GM19468 (cell line): Measurements from ENCODE around the gene HMCN1.
"Not testable (repeated sequence)": the region's sequence is repeated elsewhere in the genome, so short reads cannot be mapped to it uniquely, and the experiment has no call there.

Experiments used
- ATAC-seq: cut with Tn5 transposase; IDR thresholded peaks from one replicate; pipeline ENCODE4 v1.9.1; 2021; ENCODE audit warnings: mild to moderate bottlenecking, moderate library complexity, moderate number of reproducible peaks; ENCODE audit not compliant: unreplicated experiment; ENCODE audit errors: extremely low read depth

Gene HMCN1

DNA sequence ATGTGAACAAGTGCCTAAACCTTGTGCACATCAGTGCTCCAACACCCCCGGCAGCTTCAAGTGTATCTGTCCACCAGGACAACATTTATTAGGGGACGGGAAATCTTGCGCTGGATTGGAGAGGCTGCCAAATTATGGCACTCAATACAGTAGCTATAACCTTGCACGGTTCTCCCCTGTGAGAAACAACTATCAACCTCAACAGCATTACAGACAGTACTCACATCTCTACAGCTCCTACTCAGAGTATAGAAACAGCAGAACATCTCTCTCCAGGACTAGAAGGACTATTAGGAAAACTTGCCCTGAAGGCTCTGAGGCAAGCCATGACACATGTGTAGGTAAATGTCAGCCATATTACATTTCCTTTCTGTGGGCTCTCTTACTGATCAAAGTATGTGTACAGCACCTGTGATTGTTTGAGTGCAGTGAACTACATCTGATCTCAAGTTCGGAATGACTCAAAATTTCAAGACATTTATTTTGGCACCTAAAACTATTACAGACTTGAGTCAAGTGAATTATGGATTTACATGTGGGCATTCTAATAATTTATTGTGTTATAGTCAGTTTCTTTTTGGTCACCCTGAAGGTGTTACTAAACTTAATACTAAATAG is 444.3 kb downstream of the HMCN1 start:
- ATAC-seq = no peak

DNA sequence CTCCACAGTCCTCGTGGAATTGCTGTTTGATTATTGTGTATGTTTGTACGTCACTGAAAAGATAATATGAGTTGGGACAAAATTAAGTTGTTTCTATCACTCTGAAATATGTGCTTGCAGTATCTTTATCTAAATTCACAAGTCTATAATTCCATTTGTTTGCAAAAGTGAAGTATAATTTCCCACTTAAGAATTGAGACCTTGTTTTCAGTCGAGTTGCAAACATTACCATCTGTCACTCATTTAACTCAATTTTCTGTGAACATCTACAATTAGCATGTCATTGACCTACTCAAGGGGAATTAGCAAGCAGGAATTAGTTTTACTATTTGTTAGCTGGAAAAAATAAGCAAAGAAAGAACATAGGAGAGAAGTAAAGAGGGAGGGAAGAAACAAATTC is 445.0 kb downstream of the HMCN1 start:
- ATAC-seq = no peak

DNA sequence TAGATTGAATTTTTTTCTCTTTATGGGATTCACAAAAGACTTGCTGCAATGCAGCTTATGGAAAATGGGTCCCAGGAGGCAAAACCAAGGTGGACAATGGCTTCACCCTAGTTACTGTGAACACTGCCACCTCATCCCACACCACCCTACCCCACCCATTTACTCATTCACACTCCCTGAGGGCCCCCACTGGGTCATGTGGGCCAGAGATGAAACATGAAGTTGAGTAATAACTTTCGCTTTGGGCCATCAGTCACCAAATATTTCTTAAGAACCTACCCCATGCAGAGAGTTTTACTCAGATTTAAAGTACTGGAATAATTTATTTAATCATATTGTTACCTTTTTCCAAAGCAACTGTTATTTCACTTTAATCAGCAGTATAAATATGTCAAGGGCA is 449.0 kb downstream of the HMCN1 start:
- ATAC-seq = peak; percentile 34

DNA sequence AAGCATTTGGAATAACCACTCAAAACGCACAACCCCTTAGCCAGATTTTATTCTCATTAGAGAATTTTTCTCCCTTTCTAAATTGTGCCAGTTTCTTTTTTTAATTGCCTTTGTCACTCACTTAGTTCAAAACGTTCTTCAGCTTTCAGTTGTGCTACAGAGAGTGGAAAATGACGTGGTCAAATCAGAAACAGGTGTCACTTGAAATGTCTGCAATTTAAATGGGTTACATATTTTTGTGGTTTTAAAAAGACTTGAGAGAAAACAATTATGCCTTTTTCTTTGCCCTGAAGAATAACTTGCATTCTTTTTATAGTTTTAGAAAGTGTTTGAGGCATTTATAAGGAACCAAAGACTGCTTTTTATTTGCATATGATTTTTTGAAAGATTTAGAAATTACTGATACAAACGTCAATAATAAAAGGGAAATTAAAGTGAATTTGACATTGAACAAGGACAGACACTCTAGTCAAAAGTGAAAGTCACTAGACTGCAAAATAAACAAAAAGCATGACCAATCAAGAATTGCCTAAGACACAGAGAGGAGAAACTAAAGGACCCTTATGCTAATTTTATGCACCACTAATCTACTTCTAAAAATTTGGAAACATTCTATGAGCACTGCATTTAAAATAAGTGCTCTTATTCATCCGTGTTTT is 449.9 kb downstream of the HMCN1 start:
- peak; percentile 54 for ATAC-seq

DNA sequence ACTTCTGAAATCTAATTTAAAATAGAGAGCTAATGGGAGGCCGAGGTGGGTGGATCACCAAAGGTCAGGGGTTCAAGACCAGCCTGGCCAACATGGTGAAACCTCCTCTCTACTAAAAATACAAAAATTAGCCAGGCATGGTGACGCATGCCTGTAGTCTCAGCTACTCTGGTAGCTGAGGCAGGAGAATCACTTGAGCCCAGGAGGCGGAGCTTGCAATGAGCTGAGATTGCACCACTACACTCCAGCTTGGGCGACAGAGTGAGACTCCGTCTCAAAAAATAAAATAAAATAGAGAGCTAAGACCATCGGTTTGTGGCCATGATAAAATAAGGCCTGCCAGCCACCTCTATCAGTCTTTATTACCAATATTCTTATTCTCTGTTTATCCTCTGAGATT is 452.1 kb downstream of the HMCN1 start:
- ATAC-seq = not testable (repeated sequence)

DNA sequence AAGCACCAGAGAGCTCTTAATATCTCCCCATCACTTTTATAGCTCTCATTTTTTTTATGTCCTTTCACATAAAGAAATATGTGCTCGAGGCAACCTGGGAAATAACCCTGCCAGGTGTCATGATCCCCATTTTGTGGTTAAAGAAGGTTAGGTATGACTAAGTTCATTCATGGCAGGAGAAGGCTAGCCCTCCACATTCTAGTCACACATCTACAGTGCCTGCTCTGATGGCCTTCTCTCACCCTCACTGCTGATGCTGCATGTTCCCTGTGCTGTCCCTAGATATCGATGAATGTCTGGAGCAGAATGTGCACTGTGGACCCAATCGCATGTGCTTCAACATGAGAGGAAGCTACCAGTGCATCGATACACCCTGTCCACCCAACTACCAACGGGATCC is 453.4 kb downstream of the HMCN1 start:
- ATAC-seq = peak; percentile 45

DNA sequence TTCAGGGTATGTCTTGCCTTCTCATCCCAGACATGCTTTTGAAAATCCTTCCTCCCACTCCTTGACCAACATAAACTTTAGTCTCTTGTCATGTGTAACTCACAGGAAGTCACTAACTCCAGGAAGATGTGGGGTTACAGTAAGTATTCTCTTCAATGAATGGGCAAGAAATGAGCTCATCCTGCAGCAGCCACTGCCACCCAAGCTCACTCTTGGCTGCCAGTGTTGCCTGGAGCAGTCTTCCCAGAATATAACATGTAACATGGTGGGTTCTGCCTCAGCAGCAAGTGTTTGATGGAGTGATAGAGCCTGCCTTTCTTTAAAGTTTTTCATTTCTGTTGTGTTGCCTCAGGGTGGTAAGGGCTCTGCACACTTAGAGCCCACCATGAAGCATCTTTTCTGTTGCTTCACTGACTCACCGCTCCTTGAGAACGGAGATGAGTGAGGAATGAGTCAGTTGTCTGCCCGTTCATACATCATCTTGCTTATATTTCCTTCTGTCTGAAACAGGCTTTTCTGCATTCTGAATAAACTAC is 453.9 kb downstream of the HMCN1 start:
- ATAC-seq = no peak

DNA sequence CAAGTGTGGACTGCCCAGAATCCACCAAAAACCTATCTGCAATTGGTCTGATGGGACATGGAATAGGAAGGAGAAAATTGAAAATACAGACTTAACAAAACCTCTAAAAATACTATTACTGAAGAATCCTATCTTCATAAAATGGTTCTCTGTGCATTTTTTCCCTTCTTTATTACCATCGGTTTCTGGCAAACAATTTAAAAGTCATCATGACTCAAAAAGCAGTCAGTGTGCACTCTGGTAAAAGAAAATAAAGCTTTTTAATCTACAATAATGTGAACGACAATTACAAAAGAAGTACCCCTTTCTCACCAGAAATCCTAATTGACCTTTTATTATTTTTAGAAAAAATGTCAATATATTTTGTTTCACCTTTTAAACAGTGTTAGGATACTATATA is 454.5 kb downstream of the HMCN1 start:
- no peak for ATAC-seq

DNA sequence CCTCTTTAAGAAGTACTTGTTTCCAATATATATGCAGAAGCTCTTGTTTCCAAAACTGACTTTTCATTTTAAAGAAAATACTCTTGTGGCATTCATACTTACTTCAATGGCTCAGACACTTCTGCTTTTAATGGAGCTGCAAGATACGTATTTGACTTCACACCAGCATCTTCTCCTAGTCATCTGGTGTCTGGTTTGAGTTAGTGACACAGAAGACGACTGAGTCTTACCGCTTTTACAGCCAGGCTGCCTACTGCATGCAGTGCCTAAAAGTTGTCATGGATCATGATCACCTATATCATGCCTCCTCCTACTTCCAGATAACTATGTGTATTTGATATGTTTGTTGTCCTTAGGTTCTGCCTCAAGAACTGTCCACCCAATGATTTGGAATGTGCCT is 455.0 kb downstream of the HMCN1 start:
- no peak for ATAC-seq

DNA sequence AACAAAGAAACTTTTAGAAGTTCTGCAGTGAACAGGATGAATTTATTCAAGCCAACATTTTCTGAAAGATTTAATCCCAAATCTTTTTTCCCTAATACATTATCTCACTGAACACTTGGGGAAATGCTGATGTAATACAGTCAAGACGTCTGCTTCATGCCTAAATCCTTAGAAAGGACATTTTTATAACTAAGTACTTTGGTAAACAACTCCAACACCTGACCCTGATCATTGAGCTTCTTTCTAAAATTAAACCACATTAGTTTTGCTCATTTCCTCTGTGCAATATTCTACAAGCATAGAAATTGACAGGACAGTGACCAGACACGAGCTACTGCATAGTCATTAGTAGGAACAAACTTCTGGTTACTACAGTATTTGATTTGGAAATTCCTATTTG is 457.3 kb downstream of the HMCN1 start:
- no peak for ATAC-seq

DNA sequence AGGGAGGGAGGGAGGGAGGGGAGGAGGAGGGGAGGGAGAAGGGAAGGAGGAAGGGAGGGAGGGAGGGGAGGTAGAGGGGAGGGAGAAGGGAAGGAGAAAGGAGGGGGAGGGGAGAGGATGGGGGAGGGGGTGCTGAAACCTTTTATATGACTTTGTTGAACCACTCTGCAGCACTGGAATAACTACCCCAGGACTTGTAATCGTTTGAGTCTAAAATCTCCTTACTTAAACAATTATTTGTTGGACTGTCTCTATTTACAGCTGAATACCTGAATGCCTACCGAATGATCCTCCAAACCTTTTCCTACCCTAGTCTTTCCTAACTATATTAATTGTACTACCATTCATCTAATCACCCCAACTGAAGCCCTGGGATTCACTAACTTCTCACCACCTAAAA is 459.0 kb downstream of the HMCN1 start:
- no peak for ATAC-seq

DNA sequence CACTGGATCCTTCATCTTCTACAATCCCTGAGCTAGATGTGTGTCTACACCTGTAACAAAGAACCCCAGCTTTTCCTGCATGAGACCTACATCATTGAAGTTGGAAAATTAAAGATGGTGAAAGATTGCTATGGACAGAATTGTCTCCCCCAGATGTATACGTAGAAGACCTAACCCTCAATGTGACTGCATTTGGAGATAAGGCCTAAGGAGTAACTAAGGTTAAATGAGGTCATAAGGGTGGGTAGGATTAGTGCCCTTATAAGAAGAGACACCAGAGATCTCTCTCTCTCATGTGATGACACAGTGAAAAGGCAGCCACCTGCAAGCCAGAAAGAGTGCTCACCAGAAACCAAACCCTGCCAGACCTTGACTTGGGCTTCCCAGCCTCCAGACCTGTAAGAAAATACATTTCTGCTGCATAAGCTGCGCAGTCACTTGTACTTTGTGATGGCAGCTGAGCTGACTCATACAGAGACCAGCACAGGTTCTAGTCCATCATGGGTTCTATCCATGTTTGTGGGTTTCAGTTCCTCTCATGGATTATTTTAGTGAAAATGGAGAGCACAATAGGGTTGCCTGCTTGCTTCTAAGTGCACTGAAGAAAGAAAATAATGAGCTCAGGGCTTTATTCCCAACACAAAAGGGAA is 460.0 kb downstream of the HMCN1 start:
- ATAC-seq = peak; percentile 98

DNA sequence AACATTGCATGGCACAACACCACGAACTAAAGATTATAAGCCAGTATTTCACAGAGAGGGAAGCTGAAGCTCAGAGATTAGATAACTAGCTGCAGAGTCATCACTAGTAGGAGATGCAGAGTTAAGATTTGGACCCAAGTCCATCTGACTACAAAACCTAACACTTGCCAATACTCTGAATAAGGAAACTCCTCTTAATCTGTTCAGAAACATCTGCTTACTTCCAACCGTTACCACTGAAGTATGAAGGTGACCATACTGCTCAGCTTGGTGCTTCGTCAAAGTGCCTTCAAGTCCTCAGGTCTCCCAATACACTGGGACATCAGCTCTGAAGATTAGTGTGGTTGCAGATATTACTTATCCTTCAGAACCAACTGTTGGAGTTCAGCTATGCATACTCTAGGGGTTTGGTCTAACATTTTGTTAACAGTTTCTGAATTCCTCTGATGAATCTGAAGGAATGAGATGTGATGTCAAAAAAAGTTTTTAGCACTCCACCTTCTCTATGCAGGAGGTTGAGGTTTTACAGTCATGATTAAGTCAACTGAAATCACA is 461.3 kb downstream of the HMCN1 start:
- no peak for ATAC-seq

DNA sequence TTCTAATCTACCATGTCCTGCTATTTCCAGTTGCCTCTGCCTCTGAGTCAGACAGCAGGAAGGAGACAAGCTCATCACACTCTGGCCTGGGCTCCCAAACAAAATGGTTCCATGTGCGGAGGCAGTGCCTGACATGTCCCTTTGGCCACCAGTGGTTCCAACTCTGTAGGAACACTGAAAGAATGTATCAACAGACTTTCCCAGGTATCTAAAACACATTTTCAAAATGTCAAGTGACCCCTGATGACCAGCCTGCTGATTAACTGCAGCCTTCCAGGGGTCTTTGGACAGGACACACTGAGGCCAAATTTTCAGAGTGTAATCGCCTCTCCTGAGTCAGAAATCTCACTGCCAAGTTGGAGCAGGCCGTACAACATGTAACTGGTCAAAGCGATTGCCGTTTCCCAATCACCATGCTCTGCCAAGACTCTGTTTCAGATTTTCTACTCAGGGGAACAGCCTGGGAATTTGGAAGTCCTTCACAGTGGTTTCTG is 468.1 kb downstream of the HMCN1 start:
- no peak for ATAC-seq

DNA sequence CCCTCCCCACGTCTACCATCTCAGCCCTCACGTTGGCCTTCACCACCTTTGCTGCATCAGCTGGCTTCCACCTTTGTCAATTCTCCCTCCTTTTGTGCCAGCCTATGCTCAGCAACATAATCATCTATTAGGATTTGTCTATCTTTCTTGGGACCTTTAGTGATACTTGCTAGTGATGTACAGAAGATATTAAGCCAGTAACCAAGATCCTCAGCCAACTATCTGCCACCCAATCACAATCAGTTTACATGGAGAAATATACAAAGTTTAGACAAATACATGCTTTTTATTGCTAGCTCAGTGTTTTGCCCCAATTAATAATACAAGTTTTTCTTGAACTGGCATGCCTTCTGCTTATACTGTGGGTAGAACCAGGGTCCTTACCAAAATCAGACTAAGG is 468.6 kb downstream of the HMCN1 start:
- ATAC-seq = no peak

DNA sequence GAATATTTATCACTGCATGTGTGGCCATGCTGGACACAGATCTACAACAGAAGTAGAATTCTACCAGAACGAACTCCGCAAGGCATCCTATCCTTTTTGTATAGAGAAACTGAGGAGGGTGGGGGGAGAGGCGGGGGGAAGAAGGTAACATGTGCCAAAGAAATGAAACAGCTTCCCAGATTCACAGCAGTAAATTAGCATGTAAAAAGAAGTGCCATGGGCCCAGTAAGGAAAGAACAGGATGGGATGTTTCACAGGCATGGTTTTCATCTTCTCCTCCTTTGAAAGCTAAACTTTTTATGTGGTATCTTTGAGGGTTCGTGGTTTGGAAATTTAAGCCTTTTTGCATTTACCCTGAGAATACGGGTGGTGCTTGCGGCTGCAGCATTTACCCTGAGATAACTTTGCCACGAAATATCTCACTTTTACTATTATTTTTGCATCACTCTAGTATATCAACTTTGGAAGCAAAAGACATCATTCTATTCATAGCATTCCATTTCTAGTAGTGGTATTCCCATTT is 471.9 kb downstream of the HMCN1 start:
- no peak for ATAC-seq

DNA sequence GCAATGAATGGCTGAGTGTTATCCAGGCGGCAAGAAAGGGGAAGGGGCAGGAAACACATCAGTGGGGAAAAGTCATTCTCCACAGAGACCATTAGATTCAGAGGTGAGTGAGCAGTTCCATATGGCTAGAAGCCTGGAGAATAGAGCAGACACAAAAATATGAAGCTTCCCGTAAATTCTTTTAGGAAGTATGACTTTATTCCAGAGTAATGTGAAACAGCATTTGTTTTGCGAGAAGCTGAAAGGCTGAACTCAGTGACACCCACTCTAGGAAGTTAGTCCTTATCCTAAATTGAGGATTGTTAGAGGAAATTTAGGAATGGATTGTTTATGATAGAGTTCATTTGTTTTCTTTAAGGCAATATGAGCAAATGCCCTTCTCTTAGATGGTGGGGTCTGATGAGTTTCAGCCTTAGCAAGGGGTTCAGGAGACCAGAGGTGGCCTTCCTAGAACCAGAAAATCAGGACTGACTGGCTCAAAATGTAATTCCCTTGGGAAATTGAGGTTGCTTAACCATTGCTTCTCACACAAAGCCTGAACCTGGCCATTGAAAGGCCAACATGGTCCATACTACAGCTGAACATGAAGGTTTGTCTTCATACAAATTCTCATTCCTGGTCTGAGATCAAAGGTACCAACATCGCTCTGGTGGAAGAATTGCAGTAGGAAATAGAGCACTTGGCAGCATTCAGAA is 473.3 kb downstream of the HMCN1 start:
- ATAC-seq = no peak

DNA sequence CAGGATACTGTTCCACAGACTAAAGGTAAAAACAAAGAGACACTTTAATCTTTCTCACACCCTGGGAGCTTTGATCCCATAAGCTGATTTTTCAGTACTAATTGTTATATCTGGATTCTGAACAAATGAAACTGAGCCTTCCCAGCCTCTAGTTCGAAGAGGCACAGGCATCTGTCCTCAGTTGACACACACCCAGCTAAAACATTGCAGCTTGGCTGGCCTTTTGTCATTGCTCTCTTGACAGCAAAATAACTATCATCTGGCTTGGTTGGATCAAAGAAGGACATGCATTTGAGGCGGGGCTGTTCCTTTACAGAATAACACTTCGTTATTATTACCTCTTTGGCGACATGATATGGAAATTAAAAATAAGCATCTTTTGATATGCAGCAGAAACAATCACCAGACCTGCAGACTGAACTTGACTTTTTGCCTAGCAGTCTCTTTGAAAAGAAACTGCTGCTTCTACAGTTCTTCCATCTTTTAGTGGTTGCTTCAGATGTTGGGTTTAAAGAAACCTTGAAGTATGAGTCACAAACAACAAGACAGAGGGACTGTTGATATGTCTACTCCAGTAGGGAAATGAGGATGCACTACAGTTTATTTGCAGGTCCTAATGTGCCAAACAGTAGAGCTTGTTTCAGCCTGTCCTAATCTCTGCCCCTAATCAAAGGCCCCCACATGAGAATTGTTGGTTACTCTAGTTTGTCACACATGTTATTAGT is 474.4 kb downstream of the HMCN1 start:
- ATAC-seq = no peak

DNA sequence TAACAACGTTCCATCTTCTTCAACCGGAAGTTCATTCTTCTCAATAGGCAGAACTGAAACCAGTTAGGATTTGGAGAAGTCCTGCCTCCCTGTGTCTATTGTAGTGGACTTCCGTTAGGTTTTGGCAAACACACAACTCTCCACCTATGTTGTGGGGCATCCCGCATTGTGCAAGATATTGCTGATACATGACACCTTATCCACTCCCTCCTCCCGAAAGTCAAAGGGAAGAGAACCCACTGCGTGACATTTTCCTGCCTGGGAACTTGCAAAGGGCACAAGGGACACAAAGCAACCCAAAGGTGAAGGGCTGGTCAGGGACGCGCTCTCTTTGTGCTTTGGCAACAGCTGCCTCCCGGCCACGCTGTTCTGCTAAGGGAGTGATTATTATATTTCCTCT is 476.1 kb downstream of the HMCN1 start:
- no peak for ATAC-seq

DNA sequence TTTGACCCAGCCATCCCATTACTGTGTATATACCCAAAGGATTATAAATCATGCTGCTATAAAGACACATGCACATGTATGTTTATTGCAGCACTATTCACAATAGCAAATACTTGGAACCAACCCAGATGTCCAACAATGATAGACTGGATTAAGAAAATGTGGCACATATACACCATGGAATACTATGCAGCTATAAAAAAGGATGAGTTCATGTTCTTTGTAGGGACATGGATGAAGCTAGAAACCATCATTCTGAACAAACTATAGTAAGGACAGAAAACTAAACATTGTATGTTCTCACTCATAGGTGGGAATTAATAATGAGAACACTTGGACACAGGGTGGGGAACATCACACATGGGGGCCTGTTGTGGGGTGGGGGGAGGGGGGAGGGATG is 477.4 kb downstream of the HMCN1 start:
- ATAC-seq = not testable (repeated sequence)
